Fibroblast of pulmonary artery (primary cell): ENCODE measurements around the gene KRT10.

Source experiments
- DNase-seq: peaks from one replicate; pipeline ENCODE4 v3.0.0-alpha.2; 2010; ENCODE audit warnings: low read depth
- H3K4me3 ChIP-seq: replicated peaks from 2 replicates; pipeline ENCODE4 v1.5.1; 2011; ENCODE audit warnings: low read depth, mild to moderate bottlenecking, control low read depth, low read length, moderate library complexity
- TF ChIP-seq, protein P1 (sequence below): IDR thresholded peaks from 2 replicates; pipeline ENCODE4 v1.5.1; 2011; ENCODE audit warnings: mild to moderate bottlenecking, control low read depth, low read length, inconsistent platforms; ENCODE audit errors: missing control alignments

The KRT10 gene

GRCh38 chr17:40825599-40825998 is 3.2 kb upstream of the KRT10 start:
- TF ChIP-seq, protein P1, sequence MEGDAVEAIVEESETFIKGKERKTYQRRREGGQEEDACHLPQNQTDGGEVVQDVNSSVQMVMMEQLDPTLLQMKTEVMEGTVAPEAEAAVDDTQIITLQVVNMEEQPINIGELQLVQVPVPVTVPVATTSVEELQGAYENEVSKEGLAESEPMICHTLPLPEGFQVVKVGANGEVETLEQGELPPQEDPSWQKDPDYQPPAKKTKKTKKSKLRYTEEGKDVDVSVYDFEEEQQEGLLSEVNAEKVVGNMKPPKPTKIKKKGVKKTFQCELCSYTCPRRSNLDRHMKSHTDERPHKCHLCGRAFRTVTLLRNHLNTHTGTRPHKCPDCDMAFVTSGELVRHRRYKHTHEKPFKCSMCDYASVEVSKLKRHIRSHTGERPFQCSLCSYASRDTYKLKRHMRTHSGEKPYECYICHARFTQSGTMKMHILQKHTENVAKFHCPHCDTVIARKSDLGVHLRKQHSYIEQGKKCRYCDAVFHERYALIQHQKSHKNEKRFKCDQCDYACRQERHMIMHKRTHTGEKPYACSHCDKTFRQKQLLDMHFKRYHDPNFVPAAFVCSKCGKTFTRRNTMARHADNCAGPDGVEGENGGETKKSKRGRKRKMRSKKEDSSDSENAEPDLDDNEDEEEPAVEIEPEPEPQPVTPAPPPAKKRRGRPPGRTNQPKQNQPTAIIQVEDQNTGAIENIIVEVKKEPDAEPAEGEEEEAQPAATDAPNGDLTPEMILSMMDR: no peak
- no peak for DNase-seq
- H3K4me3 ChIP-seq: no peak overlapping the region

DNA sequence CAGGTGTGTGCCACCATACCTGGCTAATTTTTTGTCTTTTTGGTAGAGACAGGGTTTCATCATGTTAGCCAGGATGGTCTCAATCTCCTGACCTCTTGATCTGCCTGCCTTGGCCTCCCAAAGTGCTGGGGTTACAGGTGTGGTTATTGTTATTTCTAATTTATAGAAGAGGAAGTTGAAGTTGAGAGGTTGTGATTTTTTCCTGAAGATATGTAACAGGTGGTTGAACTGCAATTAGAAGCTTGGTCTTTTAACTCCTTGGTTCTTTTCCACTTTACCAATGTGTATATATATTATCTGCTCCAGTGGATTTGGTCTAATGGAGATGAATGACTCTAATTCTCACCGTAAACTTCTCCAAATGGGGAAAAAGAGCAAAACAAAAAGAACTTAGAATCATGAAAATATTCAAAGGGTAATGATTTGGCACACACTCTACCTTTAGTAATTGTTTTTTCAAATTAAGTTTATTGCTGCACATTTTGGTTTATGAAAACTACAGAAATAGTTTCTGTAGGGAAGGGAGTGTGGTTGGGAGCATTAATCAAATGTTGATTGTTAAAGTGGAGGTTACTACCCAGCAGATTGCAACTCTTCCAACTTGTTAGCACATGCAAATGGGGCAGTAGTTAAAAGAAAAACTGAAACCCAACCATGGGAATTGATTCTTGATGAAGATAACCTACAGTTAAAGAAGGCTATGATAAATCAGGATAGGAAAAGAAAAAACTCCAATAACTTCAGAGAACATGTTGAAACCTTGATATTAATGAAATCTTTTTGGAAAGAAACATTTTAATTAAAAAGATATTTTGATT is 1.8 kb upstream of the KRT10 start:
- no peak overlapping the region for H3K4me3 ChIP-seq
- DNase-seq: no peak
- TF ChIP-seq, protein P1: no peak

- DNase-seq: no peak
- no peak overlapping the region for H3K4me3 ChIP-seq
- TF ChIP-seq, protein P1: no peak
These were observed 878 bp downstream of the KRT10 start for GRCh38 chr17:40821536-40821935.

DNA sequence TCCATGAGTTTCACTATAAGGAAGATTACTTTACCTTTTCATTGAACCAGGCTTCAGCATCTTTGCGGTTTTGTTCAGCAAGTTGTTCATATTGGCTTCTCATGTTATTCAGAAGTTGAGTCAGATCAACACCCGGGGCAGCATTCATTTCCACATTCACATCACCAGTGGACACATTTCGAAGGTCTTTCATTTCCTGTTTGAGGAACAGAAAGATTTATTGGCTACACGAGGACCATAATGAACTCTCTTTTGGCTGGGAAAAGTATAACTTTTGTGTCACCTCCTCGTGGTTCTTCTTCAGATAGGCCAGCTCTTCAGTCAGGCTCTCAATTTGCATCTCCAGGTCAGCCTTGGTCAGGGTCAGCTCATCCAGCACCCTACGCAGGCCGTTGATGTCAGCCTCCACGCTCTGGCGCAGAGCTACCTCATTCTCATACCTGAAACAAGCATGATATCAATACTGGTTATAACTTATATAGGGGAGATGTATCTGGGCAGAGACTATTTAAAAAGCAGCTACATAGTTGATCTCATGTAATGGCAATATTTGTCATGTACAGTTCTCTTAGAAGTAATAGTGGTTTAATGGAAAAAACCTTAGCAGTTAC is 2.1 kb downstream of the KRT10 start:
- TF ChIP-seq, protein P1: no peak
- no peak overlapping the region for H3K4me3 ChIP-seq
- DNase-seq: no peak

DNA sequence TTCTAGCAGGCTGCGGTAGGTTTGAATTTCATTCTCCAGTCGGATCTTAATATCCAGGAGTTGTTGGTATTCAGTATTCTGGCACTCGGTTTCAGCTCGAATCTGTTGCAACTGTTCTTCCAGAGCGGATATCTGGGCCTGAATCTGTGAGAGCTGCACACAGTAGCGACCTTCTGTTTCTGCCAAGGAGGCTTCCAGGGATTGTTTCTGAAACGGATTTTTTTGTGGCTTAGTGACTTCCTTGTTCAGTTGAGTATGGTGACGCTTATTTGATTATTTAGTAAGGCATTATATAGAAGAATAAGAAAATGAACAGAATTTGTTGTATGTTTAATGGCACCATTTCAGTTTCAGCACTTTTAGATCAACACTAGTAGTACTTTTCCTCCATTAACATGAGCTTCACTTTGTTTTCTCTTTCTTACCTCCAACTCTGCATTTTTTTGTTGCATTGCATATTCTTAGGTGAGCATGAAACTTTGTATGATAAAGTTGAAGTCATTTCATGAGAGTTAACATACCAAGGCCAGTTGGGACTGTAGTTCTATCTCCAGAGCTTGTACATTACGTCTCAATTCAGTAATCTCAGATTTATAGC is 2.8 kb downstream of the KRT10 start:
- TF ChIP-seq, protein P1: no peak
- peak overlapping the region; percentile 86 for H3K4me3 ChIP-seq
- DNase-seq: peak; percentile 27

GRCh38 chr17:40818733-40819527 is 3.5 kb downstream of the KRT10 start:
- peak; percentile 80 for DNase-seq
- TF ChIP-seq, protein P1: no peak
- H3K4me3 ChIP-seq: peak overlapping the region; percentile 86
